GM12874 (cell line): ENCODE results near the gene LYZL1.

Source experiments
- CTCF ChIP-seq: IDR thresholded peaks from 2 replicates; pipeline ENCODE4 v1.5.1; 2011; ENCODE audit warnings: low read depth, mild to moderate bottlenecking, control low read depth, low read length, moderate library complexity; ENCODE audit not compliant: insufficient read depth

Gene LYZL1

DNA sequence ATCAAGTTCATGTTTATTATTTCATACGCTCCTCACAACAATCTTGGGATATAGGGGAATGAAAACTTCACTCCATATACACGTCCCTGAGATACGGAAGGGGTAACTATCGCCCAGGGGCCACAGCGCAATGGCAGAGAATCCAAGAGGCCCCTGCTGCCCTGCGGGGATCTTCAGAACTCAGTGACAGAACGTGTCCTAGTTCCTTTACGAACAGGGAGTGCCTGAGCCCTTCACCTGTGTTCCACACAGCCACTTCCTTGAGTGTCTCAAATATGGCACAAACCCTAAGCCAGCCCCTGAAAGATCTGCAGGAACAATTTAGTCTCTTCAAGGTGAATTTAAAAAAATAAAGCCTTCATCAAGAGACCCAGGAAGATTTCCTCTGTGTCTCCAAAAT is 25.9 kb downstream of the LYZL1 start:
- TF ChIP-seq CTCF = no peak

DNA sequence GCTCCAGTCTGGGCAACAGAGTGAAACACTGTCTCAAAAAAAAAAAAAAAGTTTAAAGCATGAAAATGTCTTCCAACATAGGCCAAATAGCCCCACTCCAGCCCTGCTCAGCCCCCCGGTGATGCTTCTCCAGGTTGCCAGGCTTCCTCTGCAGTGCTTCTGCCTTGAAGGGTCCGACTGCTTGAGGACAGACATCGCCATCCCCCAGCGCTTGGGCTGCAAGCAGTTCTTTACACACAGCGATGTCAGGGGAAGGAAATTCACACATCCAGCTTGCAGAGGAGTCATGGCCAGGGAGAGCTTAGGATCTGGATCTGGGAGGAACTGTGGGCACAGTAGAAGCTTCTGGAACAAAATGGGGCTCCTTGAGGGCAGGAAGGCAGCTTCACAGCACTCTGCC is 26.9 kb downstream of the LYZL1 start:
- TF ChIP-seq CTCF = no peak

GRCh38 chr10:29316308-29317026 is 27.6 kb downstream of the LYZL1 start:
- no peak for TF ChIP-seq CTCF

DNA sequence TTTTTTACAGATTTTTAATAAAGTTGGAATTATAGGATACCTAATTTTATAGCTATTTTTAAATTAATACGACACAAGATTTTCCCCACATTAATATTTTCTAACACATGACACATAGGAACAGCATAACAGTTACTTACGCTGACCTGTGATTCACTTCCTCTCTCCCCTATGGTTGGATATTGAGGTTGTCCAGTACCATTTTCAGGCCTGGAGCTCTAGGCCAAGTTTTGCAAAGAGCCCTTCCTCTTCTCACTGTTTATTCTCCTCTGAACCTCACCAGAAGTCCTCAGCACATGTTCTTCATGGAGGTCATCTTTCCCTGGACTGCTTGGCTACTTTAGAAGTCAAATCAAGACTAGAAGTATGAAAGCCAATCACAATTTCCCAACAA is 28.2 kb downstream of the LYZL1 start:
- TF ChIP-seq CTCF = no peak

DNA sequence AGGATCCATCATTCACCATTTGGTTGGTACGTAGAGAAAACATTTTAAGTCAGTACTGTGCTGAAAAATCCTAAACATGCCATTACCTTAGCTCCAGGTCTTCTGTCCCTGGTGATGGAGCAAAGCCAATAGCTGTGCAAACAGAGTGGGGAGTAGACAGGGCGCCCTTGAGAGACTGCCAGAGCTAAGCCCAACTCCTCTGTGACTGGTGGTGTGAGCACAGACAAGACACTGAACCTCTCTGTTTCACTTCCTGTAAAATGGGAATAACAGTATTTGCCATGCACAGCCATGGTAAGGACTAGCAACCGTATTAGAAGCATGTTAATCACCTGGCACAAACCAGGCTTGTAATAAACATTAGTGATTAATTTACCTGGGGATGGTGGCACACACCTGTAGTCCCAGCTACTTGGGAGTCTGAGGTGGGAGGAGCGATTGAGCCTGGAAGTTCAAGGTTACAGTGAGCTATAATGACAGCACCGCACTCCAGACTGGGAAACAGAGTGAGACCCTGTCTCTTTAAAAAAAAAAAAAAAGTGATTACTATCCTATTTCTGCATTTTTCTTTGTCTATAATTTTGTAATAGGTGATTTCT is 28.7 kb downstream of the LYZL1 start:
- TF ChIP-seq CTCF = no peak

DNA sequence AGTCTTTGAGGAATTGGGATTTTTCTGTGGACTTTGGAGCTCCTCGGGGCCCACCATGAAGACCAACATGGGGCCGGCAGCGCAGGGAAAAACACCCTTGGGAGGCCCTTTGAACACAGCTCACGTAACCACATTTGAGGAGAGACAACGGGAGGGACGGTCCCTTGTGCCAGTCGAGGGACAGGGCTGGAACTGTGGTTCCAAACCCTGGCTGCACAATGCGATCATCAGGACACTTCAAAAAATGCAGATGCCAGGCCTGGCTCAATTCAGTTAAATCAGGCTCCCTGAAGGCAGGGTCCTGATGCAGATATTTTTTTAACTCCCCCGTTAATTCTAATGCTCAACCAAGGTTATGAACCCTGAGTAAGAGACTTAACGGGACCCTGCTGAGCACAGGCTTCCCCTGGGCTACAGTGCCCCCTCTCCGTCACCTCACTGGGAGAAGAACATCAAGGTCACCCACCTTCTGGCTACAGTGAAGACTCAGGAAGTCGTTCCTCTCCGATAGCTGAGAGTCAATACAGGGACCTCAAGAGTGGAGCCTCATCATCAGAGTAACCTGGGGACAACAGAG is 30.4 kb downstream of the LYZL1 start:
- TF ChIP-seq CTCF = no peak

- no peak for TF ChIP-seq CTCF
Measured at GRCh38 chr10:29321656-29322055, 32.8 kb downstream of the LYZL1 start.
